IMR-90 (cell line): ENCODE measurements around the gene CD207.

Source experiments
- CEBPB ChIP-seq: IDR thresholded peaks from 2 replicates; pipeline ENCODE4 v1.6.1; 2012; ENCODE audit warnings: low read depth, low read length, improper control_type of control experiment
- CTCF ChIP-seq: conservative IDR thresholded peaks from 2 replicates; pipeline ENCODE4 v1.5.1; 2012; ENCODE audit warnings: mild to moderate bottlenecking, low read depth, low read length, improper control_type of control experiment
- FOS ChIP-seq: fragments of 150-350 bp; IDR thresholded peaks from 2 replicates; pipeline ENCODE4 v1.6.1; 2016; ENCODE audit warnings: low read depth, low read length
- MAFK ChIP-seq: IDR thresholded peaks from 2 replicates; pipeline ENCODE4 v1.6.1; 2012; ENCODE audit warnings: low read depth, low read length, improper control_type of control experiment
- MAZ ChIP-seq: IDR thresholded peaks from 2 replicates; pipeline ENCODE4 v1.6.1; 2012; ENCODE audit warnings: low read depth, mild to moderate bottlenecking, low read length, improper control_type of control experiment, moderate library complexity, borderline replicate concordance
- MXI1 ChIP-seq: IDR thresholded peaks from 2 replicates; pipeline ENCODE4 v1.6.1; 2012; ENCODE audit warnings: low read depth, mild to moderate bottlenecking, low read length, moderate library complexity, borderline replicate concordance
- NFE2L2 ChIP-seq: fragments of 150-350 bp; IDR thresholded peaks from 2 replicates; pipeline ENCODE4 v1.6.1; 2016; ENCODE audit warnings: low read depth, mild to moderate bottlenecking, low read length
- POLR2A ChIP-seq: IDR thresholded peaks from 2 replicates; pipeline ENCODE4 v1.6.1; 2012; ENCODE audit warnings: mild to moderate bottlenecking, low read depth, low read length
- RCOR1 ChIP-seq: IDR thresholded peaks from 2 replicates; pipeline ENCODE4 v1.6.1; 2012; ENCODE audit warnings: mild to moderate bottlenecking, low read length, improper control_type of control experiment; ENCODE audit not compliant: insufficient replicate concordance
- SMC3 ChIP-seq: fragments of 150-350 bp; IDR thresholded peaks from 2 replicates; pipeline ENCODE4 v1.6.1; 2016; ENCODE audit warnings: low read depth, mild to moderate bottlenecking, antibody characterized with exemption, low read length, moderate library complexity
- USF2 ChIP-seq: fragments of 150-350 bp; IDR thresholded peaks from 2 replicates; pipeline ENCODE4 v1.6.1; 2017; ENCODE audit warnings: mild to moderate bottlenecking, antibody characterized with exemption, low read length, low read depth

- TF ChIP-seq CTCF (no peak), MAFK (no peak), POLR2A (no peak), MXI1 (no peak), NFE2L2 (no peak), SMC3 (no peak), FOS (no peak), MAZ (no peak), CEBPB (no peak), RCOR1 (no peak), USF2 (no peak)
Measured at GRCh38 chr2:70793450-70793849, 42.2 kb downstream of the CD207 start.
